PC-9 (cell line): ENCODE data around the gene OR4B1.

ENCODE experiments used
- CTCF ChIP-seq: fragments of 200-600 bp; sonication (generic); conservative IDR thresholded peaks from 2 replicates; pipeline ENCODE4 v1.6.1; 2017; ENCODE audit warnings: mixed run types, antibody characterized with exemption, mild to moderate bottlenecking, moderate library complexity
- EZH2 ChIP-seq: fragments of 200-600 bp; sonication (generic); IDR thresholded peaks from 2 replicates; pipeline ENCODE4 v1.8.0; 2017; ENCODE audit warnings: antibody characterized with exemption, low read depth

GRCh38 chr11:48237727-48238126, 21.1 kb downstream of the OR4B1 start:
- TF ChIP-seq CTCF (no peak), EZH2 (no peak)
